ENCODE results near the gene DNAJC4. TPM values are rescaled to one million over a fixed set of nuclear protein-coding genes. Genes with fewer than 3 reads are reported as not detected.

The DNAJC4 gene
- total RNA-seq, 1 experiment from 2014 or later: 32.0 TPM

DNA sequence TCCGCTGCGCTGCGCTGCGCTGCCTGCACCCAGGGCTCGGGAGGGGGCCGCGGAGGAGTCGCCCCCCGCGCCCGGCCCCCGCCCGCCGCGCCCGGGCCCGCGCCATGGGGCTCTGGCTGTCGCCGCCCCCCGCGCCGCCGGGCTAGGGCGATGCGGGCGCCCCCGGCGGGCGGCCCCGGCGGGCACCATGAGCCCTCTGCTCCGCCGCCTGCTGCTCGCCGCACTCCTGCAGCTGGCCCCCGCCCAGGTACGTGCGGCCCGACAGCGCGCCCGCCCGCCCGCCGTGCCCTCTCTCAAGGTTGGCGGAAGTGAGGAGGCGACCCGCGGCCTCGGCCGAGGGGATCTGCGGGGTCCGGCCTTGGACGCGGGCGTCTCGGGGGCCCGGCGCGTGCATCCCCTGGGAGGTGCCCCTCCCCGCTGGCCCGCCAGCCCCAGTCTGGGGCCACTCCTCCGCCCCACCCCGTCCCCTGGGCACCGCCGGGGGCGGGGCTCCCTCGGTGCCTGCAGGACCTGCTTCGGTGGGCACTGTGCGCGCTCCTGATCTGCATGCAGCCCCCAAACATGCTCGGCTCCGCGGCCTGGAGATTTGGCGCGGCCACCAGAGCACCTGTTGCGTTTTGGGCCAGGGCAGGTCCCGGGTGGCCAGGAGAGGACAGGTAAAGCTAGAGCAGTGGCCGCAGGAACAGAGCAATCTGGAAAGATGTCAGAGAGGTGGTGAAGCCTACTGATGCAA is 4.5 kb downstream of the DNAJC4 start:
- Histone ChIP-seq H3K79me2 (ENCODE audit: low read length) (peaks cover 14% of the 10 kb centered on the region), H3K27me3 (ENCODE audit: low read length) (no peaks in the 10 kb centered on the region), H3K4me1 (ENCODE audit: low read length) (peaks cover 54% of the 10 kb centered on the region), H3K9ac (ENCODE audit: low read length) (peak overlapping the region; percentile 82), H3K36me3 (ENCODE audit: insufficient read depth, low read length) (0 out of 2 replicates have a peak, but pooled peaks cover 5% of the 10 kb centered on the region), H3K9me2 (replicated peaks; ENCODE audit: insufficient read depth, low read length) (no peaks in the 10 kb centered on the region), H3K9me3 (ENCODE audit: low read length) (no peaks in the 10 kb centered on the region), H4K20me1 (ENCODE audit: insufficient read depth, low read depth, low read length) (0 out of 2 replicates have a peak, but pooled peaks cover 7% of the 10 kb centered on the region), H3K4me3 (ENCODE audit: low read length) (peak overlapping the region; percentile 91), H3K4me2 (ENCODE audit: low read depth, low read length, poor library complexity, severe bottlenecking) (peak overlapping the region; percentile 93), H3K27ac (ENCODE audit: low read length) (peak overlapping the region; percentile 65), H2AFZ (ENCODE audit: low read length) (no peak overlapping the region)
- DNase-seq: peak; percentile 83

DNA sequence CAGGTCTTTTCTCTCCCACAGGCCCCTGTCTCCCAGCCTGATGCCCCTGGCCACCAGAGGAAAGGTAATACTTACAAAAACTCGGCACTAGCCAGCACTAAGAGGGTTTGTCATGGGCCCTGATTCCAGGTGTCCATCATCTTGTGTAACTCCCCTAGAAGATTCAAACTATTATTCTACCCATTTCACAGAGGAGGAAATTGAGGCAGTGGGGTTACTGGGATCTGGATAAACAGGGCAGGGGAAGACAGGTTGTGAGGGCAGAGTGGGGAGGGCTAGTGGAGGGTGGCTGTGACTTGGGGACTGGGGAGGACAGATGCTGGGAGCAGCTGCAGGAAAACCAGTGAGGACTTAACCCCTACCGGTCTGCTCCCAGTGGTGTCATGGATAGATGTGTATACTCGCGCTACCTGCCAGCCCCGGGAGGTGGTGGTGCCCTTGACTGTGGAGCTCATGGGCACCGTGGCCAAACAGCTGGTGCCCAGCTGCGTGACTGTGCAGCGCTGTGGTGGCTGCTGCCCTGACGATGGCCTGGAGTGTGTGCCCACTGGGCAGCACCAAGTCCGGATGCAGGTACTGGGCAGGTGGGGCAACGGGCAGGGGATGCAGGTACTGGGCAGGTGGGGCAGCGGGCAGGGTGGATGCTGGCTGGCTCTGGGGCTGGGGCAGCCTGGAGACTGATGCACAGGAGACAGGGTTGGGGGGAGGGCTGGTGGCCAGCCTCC is 5.3 kb downstream of the DNAJC4 start:
- no peak overlapping the region for H2AFZ ChIP-seq (ENCODE audit: low read length)
- peak overlapping the region; percentile 65 for H3K27ac ChIP-seq (ENCODE audit: low read length)
- peak overlapping the region; percentile 93 for H3K4me2 ChIP-seq (ENCODE audit: low read depth, low read length, poor library complexity, severe bottlenecking)
- H3K9me2 ChIP-seq (replicated peaks; ENCODE audit: insufficient read depth, low read length): no peaks in the 10 kb centered on the region
- H3K9me3 ChIP-seq (ENCODE audit: low read length): no peaks in the 10 kb centered on the region
- H3K9ac ChIP-seq (ENCODE audit: low read length): peak overlapping the region; percentile 82
- H4K20me1 ChIP-seq (ENCODE audit: insufficient read depth, low read depth, low read length): 0 out of 2 replicates have a peak, but pooled peaks cover 7% of the 10 kb centered on the region
- no peaks in the 10 kb centered on the region for H3K27me3 ChIP-seq (ENCODE audit: low read length)
- no peak for DNase-seq
- 0 out of 2 replicates have a peak, but pooled peaks cover 5% of the 10 kb centered on the region for H3K36me3 ChIP-seq (ENCODE audit: insufficient read depth, low read length)
- H3K4me1 ChIP-seq (ENCODE audit: low read length): peaks cover 58% of the 10 kb centered on the region
- peaks cover 14% of the 10 kb centered on the region for H3K79me2 ChIP-seq (ENCODE audit: low read length)
- peak overlapping the region; percentile 91 for H3K4me3 ChIP-seq (ENCODE audit: low read length)

DNA sequence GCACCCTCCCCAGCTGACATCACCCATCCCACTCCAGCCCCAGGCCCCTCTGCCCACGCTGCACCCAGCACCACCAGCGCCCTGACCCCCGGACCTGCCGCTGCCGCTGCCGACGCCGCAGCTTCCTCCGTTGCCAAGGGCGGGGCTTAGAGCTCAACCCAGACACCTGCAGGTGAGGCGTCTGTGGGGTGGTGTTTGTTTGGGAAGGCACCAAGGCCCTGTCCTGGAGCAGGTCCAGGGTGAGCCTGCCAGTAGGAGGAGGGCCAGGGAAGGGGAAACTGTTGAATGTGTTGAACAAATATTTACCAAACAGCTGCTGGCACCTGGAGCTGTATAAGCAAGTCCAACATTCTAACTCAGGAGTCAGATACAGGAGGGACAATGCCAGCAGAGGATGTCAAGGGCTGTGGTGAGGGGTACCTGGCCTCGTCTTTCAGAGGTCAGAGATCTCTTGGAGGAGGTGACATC is 7.2 kb downstream of the DNAJC4 start:
- Histone ChIP-seq H3K4me1 (ENCODE audit: low read length) (peaks cover 48% of the 10 kb centered on the region), H3K79me2 (ENCODE audit: low read length) (peaks cover 20% of the 10 kb centered on the region), H3K27ac (ENCODE audit: low read length) (no peak overlapping the region), H3K9me3 (ENCODE audit: low read length) (no peaks in the 10 kb centered on the region), H3K9me2 (replicated peaks; ENCODE audit: insufficient read depth, low read length) (no peaks in the 10 kb centered on the region), H2AFZ (ENCODE audit: low read length) (no peak overlapping the region), H3K9ac (ENCODE audit: low read length) (no peak overlapping the region), H3K4me3 (ENCODE audit: low read length) (no peak overlapping the region), H3K27me3 (ENCODE audit: low read length) (no peaks in the 10 kb centered on the region), H4K20me1 (ENCODE audit: insufficient read depth, low read depth, low read length) (0 out of 2 replicates have a peak, but pooled peaks cover 7% of the 10 kb centered on the region), H3K36me3 (ENCODE audit: insufficient read depth, low read length) (0 out of 2 replicates have a peak, but pooled peaks cover 5% of the 10 kb centered on the region), H3K4me2 (ENCODE audit: low read depth, low read length, poor library complexity, severe bottlenecking) (no peak overlapping the region)
- no peak for DNase-seq

DNA sequence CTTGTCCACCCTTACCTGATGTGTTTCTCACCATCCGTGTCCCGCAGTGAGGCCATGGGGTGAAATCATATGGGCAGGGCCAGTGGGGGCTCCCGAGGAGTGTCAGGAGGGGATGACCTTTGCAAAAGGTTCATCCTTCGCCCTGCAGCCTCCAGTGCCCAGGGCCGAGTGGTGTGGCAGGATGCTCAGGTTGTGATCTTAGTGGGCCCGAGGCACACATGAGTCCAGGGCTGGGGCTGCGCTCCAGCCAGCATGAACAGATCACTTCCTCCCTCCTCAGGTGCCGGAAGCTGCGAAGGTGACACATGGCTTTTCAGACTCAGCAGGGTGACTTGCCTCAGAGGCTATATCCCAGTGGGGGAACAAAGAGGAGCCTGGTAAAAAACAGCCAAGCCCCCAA is 7.7 kb downstream of the DNAJC4 start:
- Histone ChIP-seq H3K36me3 (ENCODE audit: insufficient read depth, low read length) (0 out of 2 replicates have a peak, but pooled peaks cover 5% of the 10 kb centered on the region), H3K27me3 (ENCODE audit: low read length) (no peaks in the 10 kb centered on the region), H3K9me3 (ENCODE audit: low read length) (no peaks in the 10 kb centered on the region), H3K9me2 (replicated peaks; ENCODE audit: insufficient read depth, low read length) (no peaks in the 10 kb centered on the region), H3K9ac (ENCODE audit: low read length) (no peak overlapping the region), H3K4me2 (ENCODE audit: low read depth, low read length, poor library complexity, severe bottlenecking) (no peak overlapping the region), H2AFZ (ENCODE audit: low read length) (no peak overlapping the region), H3K4me1 (ENCODE audit: low read length) (peaks cover 48% of the 10 kb centered on the region), H3K79me2 (ENCODE audit: low read length) (peaks cover 22% of the 10 kb centered on the region), H3K4me3 (ENCODE audit: low read length) (no peak overlapping the region), H4K20me1 (ENCODE audit: insufficient read depth, low read depth, low read length) (peaks cover 7% of the 10 kb centered on the region; the same call in 1 of the 2 replicates), H3K27ac (ENCODE audit: low read length) (0 out of 2 replicates have a peak overlapping the region, but pooled peaks have one; percentile 55)
- DNase-seq: no peak

DNA sequence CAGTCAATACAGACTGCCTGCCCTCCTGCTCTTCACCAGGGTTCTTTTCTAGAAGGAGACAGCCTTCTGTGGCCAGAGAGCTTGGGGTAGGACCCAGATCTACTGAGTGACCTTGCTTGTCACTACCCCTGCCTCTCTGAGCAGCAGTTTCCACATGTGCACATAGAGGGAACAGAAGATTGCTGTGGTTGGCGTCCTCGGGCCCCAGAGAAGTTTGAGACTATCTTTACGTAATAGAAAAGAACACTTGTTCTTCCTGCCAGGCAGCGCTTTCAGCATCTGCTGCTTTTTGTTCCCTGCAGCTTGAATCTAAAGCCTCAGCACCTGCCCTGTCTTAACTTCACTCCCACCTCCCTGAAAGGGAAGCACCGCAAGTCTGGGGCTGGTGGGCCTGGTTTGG is 8.7 kb downstream of the DNAJC4 start:
- no peak overlapping the region for H3K4me3 ChIP-seq (ENCODE audit: low read length)
- peaks cover 28% of the 10 kb centered on the region for H3K79me2 ChIP-seq (ENCODE audit: low read length)
- H3K9me2 ChIP-seq (replicated peaks; ENCODE audit: insufficient read depth, low read length): no peaks in the 10 kb centered on the region
- H2AFZ ChIP-seq (ENCODE audit: low read length): no peak overlapping the region
- H3K4me1 ChIP-seq (ENCODE audit: low read length): peaks cover 50% of the 10 kb centered on the region
- peak overlapping the region; percentile 55 for H3K27ac ChIP-seq (ENCODE audit: low read length)
- no peak for DNase-seq
- no peaks in the 10 kb centered on the region for H3K9me3 ChIP-seq (ENCODE audit: low read length)
- peaks cover 10% of the 10 kb centered on the region; the same call in 1 of the 2 replicates for H3K36me3 ChIP-seq (ENCODE audit: insufficient read depth, low read length)
- peak overlapping the region; percentile 80 for H3K4me2 ChIP-seq (ENCODE audit: low read depth, low read length, poor library complexity, severe bottlenecking)
- H3K27me3 ChIP-seq (ENCODE audit: low read length): no peaks in the 10 kb centered on the region
- peak overlapping the region; percentile 28 for H3K9ac ChIP-seq (ENCODE audit: low read length)
- H4K20me1 ChIP-seq (ENCODE audit: insufficient read depth, low read depth, low read length): peaks cover 7% of the 10 kb centered on the region; the same call in 1 of the 2 replicates

DNA sequence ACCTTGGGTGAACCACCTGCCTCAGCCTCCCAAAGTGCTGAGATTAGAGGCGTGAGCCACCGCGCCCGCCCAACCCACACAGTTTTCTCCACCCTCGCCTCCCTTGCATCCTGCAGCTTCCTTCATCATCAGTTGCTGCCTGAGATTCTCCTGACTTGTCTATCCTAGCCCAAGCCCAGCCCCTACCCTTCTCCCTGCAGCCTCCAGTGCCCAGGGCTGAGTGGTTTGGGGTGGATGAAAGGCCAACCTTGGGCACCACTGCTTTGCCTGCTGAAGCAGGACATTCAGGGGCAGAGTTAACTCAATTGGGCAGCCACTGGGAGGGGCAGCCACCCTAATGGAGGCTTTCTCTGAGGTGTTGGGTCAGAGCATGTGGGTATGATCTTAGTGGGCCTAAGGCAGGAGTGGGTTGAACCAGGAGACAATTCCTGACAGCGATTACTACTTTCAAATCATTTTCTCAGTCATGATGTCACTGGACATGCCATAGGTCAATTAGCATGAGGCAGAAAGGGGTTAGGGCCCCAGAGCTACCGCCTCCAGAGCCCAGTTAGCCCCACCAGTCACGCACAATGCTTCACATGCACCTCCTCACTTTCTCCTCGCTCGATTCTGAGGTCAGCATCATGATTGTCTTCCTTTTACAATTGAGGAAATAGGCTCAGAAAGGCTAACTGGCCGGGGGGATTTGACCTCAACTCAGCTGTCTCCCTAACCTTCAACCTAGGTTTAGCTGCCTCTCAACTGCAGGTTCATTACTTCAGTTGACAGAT is 9.5 kb downstream of the DNAJC4 start:
- Histone ChIP-seq H3K27ac (ENCODE audit: low read length) (peak overlapping the region; percentile 81), H2AFZ (ENCODE audit: low read length) (no peak overlapping the region), H3K4me2 (ENCODE audit: low read depth, low read length, poor library complexity, severe bottlenecking) (peak overlapping the region; percentile 80), H3K9me2 (replicated peaks; ENCODE audit: insufficient read depth, low read length) (no peaks in the 10 kb centered on the region), H3K4me3 (ENCODE audit: low read length) (peak overlapping the region; percentile 85), H3K9ac (ENCODE audit: low read length) (peak overlapping the region; percentile 88), H3K4me1 (ENCODE audit: low read length) (peaks cover 57% of the 10 kb centered on the region), H3K36me3 (ENCODE audit: insufficient read depth, low read length) (peaks cover 10% of the 10 kb centered on the region; the same call in 1 of the 2 replicates), H4K20me1 (ENCODE audit: insufficient read depth, low read depth, low read length) (peaks cover 8% of the 10 kb centered on the region; the same call in 1 of the 2 replicates), H3K27me3 (ENCODE audit: low read length) (no peaks in the 10 kb centered on the region), H3K79me2 (ENCODE audit: low read length) (peaks cover 29% of the 10 kb centered on the region), H3K9me3 (ENCODE audit: low read length) (no peaks in the 10 kb centered on the region)
- peak; percentile 85 for DNase-seq

DNA sequence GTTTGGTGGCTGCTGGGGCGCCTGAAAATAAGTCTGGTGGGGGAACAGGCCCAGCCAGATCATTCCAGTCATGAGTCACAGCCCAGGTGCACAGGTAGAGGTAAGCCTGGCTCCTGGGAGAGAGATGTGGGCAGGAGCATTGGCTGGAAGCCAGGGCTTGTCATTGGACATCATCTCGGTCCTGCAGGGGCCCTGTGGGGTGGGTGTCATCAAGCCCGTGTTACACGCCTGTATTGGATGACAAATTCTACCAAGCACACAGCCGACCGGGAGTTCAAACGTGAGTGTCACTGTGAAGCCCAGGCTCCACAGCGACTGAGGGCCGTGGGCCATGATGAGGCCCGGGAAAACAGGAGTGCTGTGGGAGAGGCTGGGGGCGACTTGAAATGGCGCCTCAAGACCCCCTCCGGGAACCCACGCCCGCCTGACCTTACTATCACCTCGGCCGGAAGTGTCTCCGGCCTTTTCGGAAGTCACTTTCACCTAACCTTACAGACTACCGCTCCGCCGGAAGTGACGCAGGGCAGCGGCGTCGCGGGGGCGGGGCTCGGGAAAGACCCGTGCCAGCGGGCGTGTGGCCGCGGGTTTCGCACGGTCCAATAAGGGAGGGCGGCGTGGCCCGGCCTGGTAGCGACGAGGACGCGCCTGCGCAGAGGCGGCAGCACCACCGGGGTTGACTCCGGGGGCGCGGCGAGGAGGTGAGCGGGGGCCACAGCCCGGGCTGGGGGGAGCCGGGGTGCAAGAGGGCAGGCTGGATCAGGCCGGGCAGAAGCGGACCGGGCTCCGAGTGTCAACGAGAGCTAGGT is 10.3 kb downstream of the DNAJC4 start, which contains the start of gene FKBP2:
Gene FKBP2, plus strand, starts transcription at position 661 of the 806 bp plus-strand sequence. CDS start 1,293 bp downstream, outside the sequence.
- Histone ChIP-seq H3K79me2 (ENCODE audit: low read length) (peaks cover 29% of the 10 kb centered on the region), H4K20me1 (ENCODE audit: insufficient read depth, low read depth, low read length) (peaks cover 6% of the 10 kb centered on the region; the same call in 1 of the 2 replicates), H3K4me1 (ENCODE audit: low read length) (peaks cover 57% of the 10 kb centered on the region), H2AFZ (ENCODE audit: low read length) (no peak within 1 kb of the TSS), H3K27me3 (ENCODE audit: low read length) (no peaks in the 10 kb centered on the region), H3K9ac (ENCODE audit: low read length) (peak within 1 kb of the TSS; percentile 93), H3K27ac (ENCODE audit: low read length) (peak within 1 kb of the TSS; percentile 84), H3K4me3 (ENCODE audit: low read length) (peak within 1 kb of the TSS; percentile 85), H3K9me2 (replicated peaks; ENCODE audit: insufficient read depth, low read length) (no peaks in the 10 kb centered on the region), H3K36me3 (ENCODE audit: insufficient read depth, low read length) (peaks cover 10% of the 10 kb centered on the region; the same call in 1 of the 2 replicates), H3K9me3 (ENCODE audit: low read length) (no peaks in the 10 kb centered on the region), H3K4me2 (ENCODE audit: low read depth, low read length, poor library complexity, severe bottlenecking) (peak within 1 kb of the TSS; percentile 80)
- peak; percentile 99 for DNase-seq
